Dermis lymphatic vessel endothelial cell (primary cell): ENCODE data around the gene LSM5. TPM values are rescaled to one million over a fixed set of nuclear protein-coding genes. Genes with fewer than 3 reads are reported as not detected.

Experiments
- total RNA-seq: library from RNA; depleted of rRNA; stranded (reverse); fragments of >200 nt; gene quantifications from 2 replicates; pipeline ENCODE4 v1.2.1, GENCODE V29; 2014

LSM5 gene
- total RNA-seq = 15.2 and 16.0 TPM in 2 replicates

DNA sequence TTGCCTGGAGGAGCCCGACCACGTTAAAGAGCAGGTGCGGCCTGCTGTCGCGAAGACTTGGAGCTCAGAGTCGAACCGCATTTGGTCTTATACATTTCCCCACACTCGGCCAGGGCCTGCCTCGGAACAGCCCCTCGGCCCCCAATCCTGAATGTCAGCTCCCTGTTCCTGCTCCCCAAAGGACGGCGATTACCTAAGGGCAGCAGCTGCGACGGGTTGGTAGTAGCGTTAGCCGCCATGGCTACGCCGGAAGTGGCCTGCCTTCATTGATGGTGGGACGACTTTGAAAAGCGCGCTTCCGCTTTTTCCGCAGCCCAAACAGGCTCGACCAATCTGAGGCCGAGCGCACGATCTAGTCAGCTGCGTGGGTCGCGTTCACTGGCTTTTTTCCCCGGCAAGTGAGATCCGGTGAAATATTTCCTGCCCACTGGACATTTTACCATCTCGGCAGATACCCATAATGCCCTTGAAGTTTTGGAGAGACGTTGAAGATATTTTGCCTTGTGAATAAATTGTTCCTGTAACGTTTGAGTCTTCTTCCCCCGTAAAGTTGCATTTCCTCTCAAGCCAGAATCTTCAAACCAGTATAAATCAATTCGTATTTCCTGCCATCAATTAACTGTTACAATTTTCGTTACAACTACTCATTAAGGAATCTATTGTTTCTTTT lies at the start of gene LSM5:
TSS of gene LSM5 (minus strand) at position 254 of the 670 bp plus-strand sequence. CDS start at position 239, 15 bp downstream.

GRCh38 chr7:32495298-32496051 lies 5.3 kb upstream of the LSM5 start, which contains the start of gene AVL9:
Gene AVL9, plus strand, starts transcription at chr7:32495489. Its CDS starts 221 bp downstream, at chr7:32495710.

Other genes with a start within 250 kb of the LSM5 start
- 32.3 and 44.1 TPM in 2 replicates for gene AVL9, start 5.1 kb upstream of the LSM5 start, total RNA-seq